ENCODE data around the gene LACC1.

Gene LACC1

DNA sequence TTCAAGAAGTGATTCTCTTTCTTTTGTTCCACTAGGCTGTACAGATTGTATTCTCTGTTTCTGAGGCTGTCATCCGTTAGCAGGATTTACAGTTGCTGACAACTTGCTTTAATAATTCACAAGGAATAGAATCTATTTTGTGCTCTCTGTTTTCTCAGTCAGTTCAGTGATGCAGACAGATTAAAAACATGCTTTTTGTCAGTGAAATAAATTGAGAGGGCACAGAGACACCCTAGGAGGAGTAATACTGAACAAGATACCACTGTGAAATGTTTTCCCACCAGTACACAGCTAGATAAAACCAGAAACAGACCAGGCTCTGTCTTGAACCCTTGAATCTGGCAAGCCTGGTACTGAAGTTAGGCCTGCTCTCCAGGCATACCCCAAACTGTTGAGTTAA, 58.7 kb downstream of the LACC1 start:
- DNase-seq: no peak
- intact Hi-C loops (cut with DNase I): no loop called here

DNA sequence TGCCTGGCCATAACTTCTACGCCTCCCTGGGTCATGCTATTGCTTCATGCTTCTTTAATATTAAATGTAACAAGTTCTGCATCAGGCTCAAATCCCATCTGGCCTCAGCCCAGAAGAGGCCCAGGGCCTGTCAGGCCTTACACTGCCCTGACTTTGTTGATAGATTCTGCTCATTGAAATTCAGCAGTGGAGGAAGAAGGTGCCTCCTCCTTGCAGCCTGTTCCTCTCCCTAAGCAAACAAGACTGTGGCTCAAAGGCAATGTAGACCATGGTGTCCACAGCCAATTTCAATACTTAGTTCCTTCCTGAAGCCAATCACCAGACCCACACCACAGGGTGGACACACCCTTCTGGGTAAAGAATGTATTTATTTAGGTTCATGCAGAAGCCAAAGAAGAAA, 59.4 kb downstream of the LACC1 start:
- DNase-seq: no peak
- intact Hi-C loops (cut with DNase I): no loop called here

DNA sequence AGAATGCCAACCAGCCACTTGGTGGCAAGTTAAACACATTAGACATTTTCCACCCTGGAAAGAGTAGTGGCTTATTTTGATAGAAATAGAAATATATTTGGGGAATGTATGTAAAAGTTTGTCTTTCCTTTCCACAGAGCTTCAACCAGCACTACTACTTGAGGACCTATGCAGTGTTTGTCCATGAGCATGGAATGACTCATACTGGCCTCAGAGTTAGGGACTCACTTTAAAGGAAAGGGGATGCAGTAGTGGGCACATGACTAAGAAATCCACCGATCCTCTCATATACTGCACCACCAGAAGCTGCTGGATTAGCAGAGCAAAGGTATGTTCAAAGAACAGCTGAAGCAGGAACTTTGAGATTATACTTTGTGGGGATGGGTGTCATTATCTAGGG, 62.6 kb downstream of the LACC1 start:
- DNase-seq: no peak
- intact Hi-C loops (cut with DNase I): no loop called here

Data from posterior cingulate gyrus (tissue), 11 donors.